H1 (cell line): ENCODE data around the gene LTBP3. TPM values are rescaled to one million over a fixed set of nuclear protein-coding genes. Genes with fewer than 3 reads are reported as not detected.
A peak's percentile ranks its signal among the peaks of the same experiment; 100 is the strongest.

Source experiments
- ASH2L ChIP-seq: fragments of 200-600, 300-600 bp; sonication (generic); IDR thresholded peaks from one replicate; pipeline ENCODE4 v1.7.1; 2017; ENCODE audit warnings: low read length
- CREB1 ChIP-seq: IDR thresholded peaks from 2 replicates; pipeline ENCODE4 v1.6.1; 2012; ENCODE audit warnings: inconsistent platforms
- CTCF ChIP-seq, 3 experiments: IDR thresholded peaks; 1 replicate in 2 of 3; 2 replicates in 1 of 3; pipeline versions ENCODE4 v1.5.1 to v1.6.1; 2011; ENCODE audit warnings: low read length in 3 of 3, mild to moderate bottlenecking in 3 of 3, inconsistent platforms in 2 of 3, low read depth in 1 of 3, moderate library complexity in 1 of 3; ENCODE audit not compliant: insufficient read depth in 1 of 3; ENCODE audit errors: control extremely low read depth in 1 of 3
- EZH2 ChIP-seq: fragments of 200-600 bp; sonication (generic); IDR thresholded peaks from 2 replicates; pipeline ENCODE4 v1.7.1; 2012; ENCODE audit warnings: low read depth, mild to moderate bottlenecking, moderate library complexity, low read length, inconsistent platforms; ENCODE audit not compliant: severe bottlenecking
- HDAC2 ChIP-seq, 2 experiments: fragments of 300-600 bp in 1 of 2; sonication (generic) in 1 of 2; IDR thresholded peaks; 2 replicates each; pipeline ENCODE4 v1.6.1; 2011 to 2012; ENCODE audit warnings: low read depth in 2 of 2, low read length in 2 of 2, mild to moderate bottlenecking in 2 of 2, moderate library complexity in 2 of 2, borderline replicate concordance in 1 of 2, inconsistent platforms in 1 of 2
- MAFK ChIP-seq: IDR thresholded peaks from 2 replicates; pipeline ENCODE4 v1.6.1; 2012; ENCODE audit warnings: low read depth, mild to moderate bottlenecking, improper control_type of control experiment, low read length
- PHF8 ChIP-seq: fragments of 200-600 bp; sonication (generic); conservative IDR thresholded peaks from 2 replicates; pipeline ENCODE4 v1.7.1; 2012; ENCODE audit warnings: low read depth, mild to moderate bottlenecking, inconsistent platforms, low read length, moderate library complexity
- POLR2A ChIP-seq, 2 experiments: IDR thresholded peaks; 1 replicate in 1 of 2; 2 replicates in 1 of 2; pipeline ENCODE4 v1.6.1; 2011; ENCODE audit warnings: low read depth in 2 of 2, low read length in 2 of 2, mild to moderate bottlenecking in 2 of 2; ENCODE audit errors: control extremely low read depth in 1 of 2
- RBBP5 ChIP-seq: IDR thresholded peaks from 2 replicates; pipeline ENCODE4 v1.7.1; 2012; ENCODE audit warnings: low read depth, mild to moderate bottlenecking, inconsistent platforms, low read length, moderate library complexity, borderline replicate concordance
- RXRA ChIP-seq: IDR thresholded peaks from 2 replicates; pipeline ENCODE4 v1.6.1; 2011; ENCODE audit warnings: low read depth, mild to moderate bottlenecking, low read length, moderate library complexity; ENCODE audit not compliant: insufficient read depth
- SAP30 ChIP-seq: fragments of 300-600 bp; sonication (generic); IDR thresholded peaks from 2 replicates; pipeline ENCODE4 v1.7.1; 2012; ENCODE audit warnings: low read length, moderate library complexity, mild to moderate bottlenecking, inconsistent platforms; ENCODE audit not compliant: insufficient read depth, insufficient replicate concordance
- SIX5 ChIP-seq: IDR thresholded peaks from 2 replicates; pipeline ENCODE4 v1.6.1; 2011; ENCODE audit warnings: mild to moderate bottlenecking, low read depth, low read length
- SP1 ChIP-seq: IDR thresholded peaks from 2 replicates; pipeline ENCODE4 v1.6.1; 2011; ENCODE audit warnings: low read depth, low read length
- SP4 ChIP-seq: IDR thresholded peaks from 2 replicates; pipeline ENCODE4 v1.6.1; 2012; ENCODE audit warnings: low read length, inconsistent platforms
- SRF ChIP-seq: IDR thresholded peaks from 2 replicates; pipeline ENCODE4 v1.6.1; 2011; ENCODE audit warnings: mild to moderate bottlenecking, low read depth, low read length, moderate library complexity
- TCF12 ChIP-seq: IDR thresholded peaks from 2 replicates; pipeline ENCODE4 v1.6.1; 2011; ENCODE audit warnings: low read depth, mild to moderate bottlenecking, low read length
- polyA plus RNA-seq, 7 experiments: library from polyadenylated mRNA; depleted of rRNA in 3 of 7; stranded (reverse) in 5 of 7; unstranded in 2 of 7; fragments of >200 nt in 5 of 7; fragments of 200-250 nt in 2 of 7; gene quantifications; 1 replicate in 5 of 7; 2 replicates in 1 of 7; 4 replicates in 1 of 7; pipeline versions ENCODE4 v1.2.1 to v1.2.3, GENCODE V29; 2011 to 2013; ENCODE audit warnings: missing spikeins in 2 of 7, mixed read lengths in 2 of 7
- total RNA-seq: library from RNA; stranded (reverse); fragmentation: NEBNext Ultra II Directional; extraction: Animal tissue kit (Norgen Biotek cat#: 25700); gene quantifications from 2 replicates; pipeline ENCODE4 v1.2.1, GENCODE V29; 2021

Gene LTBP3
- total and polyA plus RNA-seq, 2 of the 8 experiments (the other 6 are each of a cell fraction or from before 2014, with no cell fraction given), result 12.8 to 17.8 TPM

- TF ChIP-seq PHF8, result no peak
- TF ChIP-seq ASH2L, result no peak
- TF ChIP-seq CREB1, result no peak
- no peak for TF ChIP-seq RXRA
- no peak for TF ChIP-seq CTCF (IDR thresholded peaks at IDR 0.05; ENCODE audit: control extremely low read depth in 1 of 3, insufficient read depth in 1 of 3, low read depth in 1 of 3, low read length in 3 of 3)
- no peak for TF ChIP-seq RBBP5
- no peak for TF ChIP-seq EZH2
- no peak for TF ChIP-seq SRF
- TF ChIP-seq POLR2A (IDR thresholded peaks at IDR 0.05; ENCODE audit: control extremely low read depth in 1 of 2, low read depth in 2 of 2, low read length in 2 of 2), result peak in 1 of 2 experiments; percentile 60; a peak in 2 of 3 replicates
- TF ChIP-seq TCF12, result no peak
- TF ChIP-seq SP1, result no peak
- TF ChIP-seq HDAC2 (IDR thresholded peaks at IDR 0.05; ENCODE audit: borderline replicate concordance in 1 of 2, low read depth in 2 of 2, low read length in 2 of 2), result no peak
- TF ChIP-seq SP4, result no peak
- no peak for TF ChIP-seq SAP30
- no peak for TF ChIP-seq SIX5
- TF ChIP-seq MAFK, result no peak
Observed at GRCh38 chr11:65503368-65503948, 54.7 kb downstream of the LTBP3 start (continued).
